Testis (tissue), 3 donors: Measurements from ENCODE around the gene DNAJA4. TPM values are rescaled to one million over a fixed set of nuclear protein-coding genes. Genes with fewer than 3 reads are reported as not detected.

Source experiments
- DNase-seq: peaks from one replicate; pipeline ENCODE4 v3.0.0-alpha.2; 2019
- H3K27ac ChIP-seq, 2 donors: fragments of 200-600 bp; sonication (generic); one replicate each; pipeline ENCODE4 v1.5.1; 2019
- H3K27me3 ChIP-seq: fragments of 200-600 bp; sonication (generic); one replicate; pipeline ENCODE4 v1.5.1; 2019
- H3K36me3 ChIP-seq: fragments of 200-600 bp; sonication (generic); one replicate; pipeline ENCODE4 v1.5.1; 2017; ENCODE audit warnings: low read depth; ENCODE audit errors: missing control alignments
- H3K4me1 ChIP-seq: fragments of 200-600 bp; sonication (generic); one replicate; pipeline ENCODE4 v1.5.1; 2019
- H3K4me3 ChIP-seq, 2 donors: fragments of 200-600 bp; sonication (generic); one replicate each; pipeline ENCODE4 v1.5.1; 2017 to 2019
- H3K9me3 ChIP-seq: fragments of 200-600 bp; sonication (generic); one replicate; pipeline ENCODE4 v1.5.1; 2017
- CTCF ChIP-seq, 3 experiments: fragments of 450-650 bp in 2 of 3; fragments of 200-600 bp in 1 of 3; sonication (generic) in 1 of 3; IDR thresholded peaks; one replicate each; pipeline ENCODE4 v1.5.1; 2016 to 2019; ENCODE audit warnings: antibody characterized with exemption in 3 of 3, mild to moderate bottlenecking in 2 of 3, moderate library complexity in 1 of 3
- POLR2A ChIP-seq: fragments of 450-650 bp; IDR thresholded peaks from one replicate; pipeline ENCODE4 v1.6.1; 2017; ENCODE audit warnings: antibody characterized with exemption, mild to moderate bottlenecking, moderate library complexity
- WGBS, 2 donors: methylation state at CpG; one replicate each; pipeline ENCODE4 v1.1.5; 2018; 5-methylcytosine and 5-hydroxymethylcytosine counted together
- intact Hi-C: fragments of 100-400 bp; cut with DNase I; formaldehyde crosslinking; loops from one replicate; pipeline ENCODE4 v1.15.1; 2023; ENCODE audit warnings: low total_unique reads
- polyA plus RNA-seq: library from polyadenylated mRNA; stranded (reverse); fragments of 350-450 nt; fragmentation: Illumina TruSeq; extraction: RNeasy Lipid Tissue Mini Kit (QIAGEN cat#74804); gene quantifications from one replicate; pipeline ENCODE4 v1.2.3, GENCODE V29; 2014; ENCODE audit warnings: low read depth, low replicate concordance; ENCODE audit not compliant: insufficient read depth
- total RNA-seq, 2 donors: library from RNA; depleted of rRNA; stranded (reverse); fragments of >200 nt; gene quantifications; one replicate each; pipeline ENCODE4 v1.2.3, GENCODE V29; 2016

The DNAJA4 gene
- total and polyA plus RNA-seq, 3 donors from 2014 or later = 88.4 to 183 (median 145) TPM

- Histone ChIP-seq H3K36me3 (no peaks in the 10 kb centered on the region), H3K27ac (no peak overlapping the region), H3K4me3 (no peak overlapping the region), H3K27me3 (no peaks in the 10 kb centered on the region), H3K4me1 (no peaks in the 10 kb centered on the region), H3K9me3 (no peaks in the 10 kb centered on the region)
- 45 to 100% methylated on average over 1 of the region's 1 CpG for WGBS, 2 donors
- DNase-seq = no peak
- no peak for TF ChIP-seq POLR2A
- TF ChIP-seq CTCF (IDR thresholded peaks at IDR 0.05) = no peak
- intact Hi-C loops = loop anchor here (10.0 kb wide), 1 partner anchor 283 kb away; no protein-coding TSS in a partner anchor
Measured at GRCh38 chr15:78247911-78248310, 16.5 kb upstream of the DNAJA4 start.

- WGBS, 2 donors = 81 to 85% methylated on average over 4 to 5 of the region's 5 CpGs
- H3K4me1 ChIP-seq = no peaks in the 10 kb centered on the region
- TF ChIP-seq POLR2A (no peak), CTCF (IDR thresholded peaks at IDR 0.05) (no peak)
- no peaks in the 10 kb centered on the region for H3K27me3 ChIP-seq
- H3K4me3 ChIP-seq = no peak overlapping the region
- no peak for DNase-seq
- intact Hi-C loops = loop anchor here (10.0 kb wide), 1 partner anchor 284 kb away; no protein-coding TSS in a partner anchor
- no peak overlapping the region for H3K27ac ChIP-seq
- no peaks in the 10 kb centered on the region for H3K36me3 ChIP-seq
- no peaks in the 10 kb centered on the region for H3K9me3 ChIP-seq
Measured at GRCh38 chr15:78249131-78249530, 15.2 kb upstream of the DNAJA4 start.

GRCh38 chr15:78251136-78251535 is 13.2 kb upstream of the DNAJA4 start:
- no peak overlapping the region for H3K27ac ChIP-seq
- no peak overlapping the region for H3K4me3 ChIP-seq
- intact Hi-C loops = no loop called here
- no peaks in the 10 kb centered on the region for H3K36me3 ChIP-seq
- DNase-seq = no peak
- H3K27me3 ChIP-seq = no peaks in the 10 kb centered on the region
- TF ChIP-seq CTCF (IDR thresholded peaks at IDR 0.05) (no peak), POLR2A (no peak)
- H3K9me3 ChIP-seq = no peaks in the 10 kb centered on the region
- WGBS, 2 donors = 76 to 86% methylated on average over 4 to 9 of the region's 9 CpGs
- no peaks in the 10 kb centered on the region for H3K4me1 ChIP-seq

- Histone ChIP-seq H3K27me3 (no peaks in the 10 kb centered on the region), H3K36me3 (no peaks in the 10 kb centered on the region), H3K4me1 (no peaks in the 10 kb centered on the region), H3K4me3 (no peak overlapping the region), H3K27ac (no peak overlapping the region), H3K9me3 (no peaks in the 10 kb centered on the region)
- TF ChIP-seq POLR2A = no peak
- no peak for TF ChIP-seq CTCF (IDR thresholded peaks at IDR 0.05)
- intact Hi-C loops = no loop called here
- no peak for DNase-seq
- WGBS, 2 donors = 95 to 97% methylated on average over 1 of the region's 1 CpG
Measured at GRCh38 chr15:78255421-78256043, 8.8 kb upstream of the DNAJA4 start.

GRCh38 chr15:78256044-78256437 is 8.3 kb upstream of the DNAJA4 start:
- no peaks in the 10 kb centered on the region for H3K27me3 ChIP-seq
- H3K36me3 ChIP-seq = no peaks in the 10 kb centered on the region
- H3K27ac ChIP-seq = no peak overlapping the region
- no peak overlapping the region for H3K4me3 ChIP-seq
- intact Hi-C loops = no loop called here
- WGBS, 2 donors = 77 to 92% methylated on average over 3 of the region's 3 CpGs
- no peak for DNase-seq
- no peaks in the 10 kb centered on the region for H3K4me1 ChIP-seq
- H3K9me3 ChIP-seq = no peaks in the 10 kb centered on the region
- TF ChIP-seq POLR2A (no peak), CTCF (IDR thresholded peaks at IDR 0.05) (no peak)
